ENCODE measurements around the gene KCNIP1. TPM values are rescaled to one million over a fixed set of nuclear protein-coding genes. Genes with fewer than 3 reads are reported as not detected.
"Not testable (repeated sequence)": the region's sequence is repeated elsewhere in the genome, so short reads cannot be mapped to it uniquely, and the experiment has no call there.

KCNIP1 gene
- total RNA-seq, 3 donors from 2014 or later (not counting 1 experiment from before 2014, with no cell fraction given), result not detected

DNA sequence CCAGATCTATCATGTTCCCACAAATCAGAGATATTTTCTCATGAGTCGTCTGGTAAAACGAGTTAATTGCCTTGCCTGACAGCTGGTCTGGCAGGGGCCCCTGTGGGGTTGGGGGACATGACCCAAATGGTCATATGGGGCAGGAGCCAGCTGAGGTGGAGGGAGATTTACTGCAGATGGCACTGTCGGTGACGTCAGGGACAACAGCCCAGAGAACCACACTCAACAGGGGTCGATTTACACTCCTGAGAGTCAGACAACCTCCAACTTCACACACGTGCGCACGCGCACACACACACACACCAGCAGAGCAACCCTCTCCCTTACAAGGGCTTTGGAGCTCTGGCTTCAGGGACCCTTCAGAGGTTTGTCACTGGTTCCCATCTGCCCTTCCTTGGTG is 256.3 kb downstream of the KCNIP1 start:
- DNase-seq (no peak), ATAC-seq (no peak)
- TF ChIP-seq, protein P1, sequence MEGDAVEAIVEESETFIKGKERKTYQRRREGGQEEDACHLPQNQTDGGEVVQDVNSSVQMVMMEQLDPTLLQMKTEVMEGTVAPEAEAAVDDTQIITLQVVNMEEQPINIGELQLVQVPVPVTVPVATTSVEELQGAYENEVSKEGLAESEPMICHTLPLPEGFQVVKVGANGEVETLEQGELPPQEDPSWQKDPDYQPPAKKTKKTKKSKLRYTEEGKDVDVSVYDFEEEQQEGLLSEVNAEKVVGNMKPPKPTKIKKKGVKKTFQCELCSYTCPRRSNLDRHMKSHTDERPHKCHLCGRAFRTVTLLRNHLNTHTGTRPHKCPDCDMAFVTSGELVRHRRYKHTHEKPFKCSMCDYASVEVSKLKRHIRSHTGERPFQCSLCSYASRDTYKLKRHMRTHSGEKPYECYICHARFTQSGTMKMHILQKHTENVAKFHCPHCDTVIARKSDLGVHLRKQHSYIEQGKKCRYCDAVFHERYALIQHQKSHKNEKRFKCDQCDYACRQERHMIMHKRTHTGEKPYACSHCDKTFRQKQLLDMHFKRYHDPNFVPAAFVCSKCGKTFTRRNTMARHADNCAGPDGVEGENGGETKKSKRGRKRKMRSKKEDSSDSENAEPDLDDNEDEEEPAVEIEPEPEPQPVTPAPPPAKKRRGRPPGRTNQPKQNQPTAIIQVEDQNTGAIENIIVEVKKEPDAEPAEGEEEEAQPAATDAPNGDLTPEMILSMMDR (IDR thresholded peaks at IDR 0.05), result no peak
- no peak overlapping the region for H3K27ac ChIP-seq (ENCODE audit: low read length)
- Mint-ChIP-seq H3K4me3 (no peak overlapping the region), H3K36me3 (no peaks in the 10 kb centered on the region), H3K4me1 (no peaks in the 10 kb centered on the region), H3K27ac (no peak overlapping the region), H3K9me3 (no peaks in the 10 kb centered on the region), H3K27me3 (ENCODE audit: low read depth in 2 of 2) (peaks cover 11 to 16% of the 10 kb centered on the region in 2 donors)
- no peaks in the 10 kb centered on the region for H3K27me3 ChIP-seq (ENCODE audit: control insufficient read depth, insufficient read depth, low read length)
- WGBS (ENCODE audit: insufficient coverage), result 84% methylated on average over 9 of the region's 9 CpGs
- no peaks in the 10 kb centered on the region for H3K9me3 ChIP-seq (ENCODE audit: control insufficient read depth, insufficient read depth, low read length)
- no peaks in the 10 kb centered on the region for H3K4me1 ChIP-seq (ENCODE audit: control insufficient read depth, insufficient read depth, low read length)
- intact Hi-C loops (cut with micrococcal nuclease), result no loop called here
- H3K4me3 ChIP-seq (ENCODE audit: low read length), result no peak overlapping the region
- no peaks in the 10 kb centered on the region for H3K36me3 ChIP-seq (ENCODE audit: control insufficient read depth, insufficient read depth, low read length)

DNA sequence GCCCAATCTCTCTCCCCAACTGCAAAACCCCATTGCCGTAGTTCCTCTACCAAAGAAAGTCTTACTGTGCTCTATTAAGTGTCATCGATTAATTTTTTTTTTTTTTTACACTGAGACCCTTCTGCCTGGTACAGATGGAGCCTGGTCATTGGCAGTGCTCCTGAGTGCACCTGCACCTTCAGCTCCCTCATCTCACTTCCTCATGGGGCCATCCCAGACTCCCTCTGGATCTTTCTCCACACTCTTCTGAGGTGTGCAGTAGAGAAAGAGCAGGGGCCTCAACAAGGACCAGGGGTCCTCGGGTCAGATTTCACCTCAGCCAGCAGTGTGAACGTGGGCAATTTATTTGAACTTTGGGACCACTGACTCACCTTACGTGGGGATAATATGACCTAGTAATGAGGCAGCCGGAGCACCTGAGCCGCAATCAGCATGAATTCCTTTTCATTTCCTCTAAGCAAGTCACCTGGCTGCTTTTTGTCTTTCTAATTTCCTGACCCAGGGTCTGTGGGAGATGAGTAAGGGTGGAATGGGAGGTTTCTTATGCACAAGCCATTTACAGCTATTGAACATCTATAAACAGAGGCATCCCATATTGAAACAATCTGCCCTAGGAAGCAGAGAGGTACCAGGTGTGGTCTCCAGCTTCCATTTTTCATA is 257.4 kb downstream of the KCNIP1 start:
- Histone ChIP-seq H3K27me3 (ENCODE audit: control insufficient read depth, insufficient read depth, low read length) (no peaks in the 10 kb centered on the region), H3K4me1 (ENCODE audit: control insufficient read depth, insufficient read depth, low read length) (no peaks in the 10 kb centered on the region), H3K4me3 (ENCODE audit: low read length) (no peak overlapping the region), H3K9me3 (ENCODE audit: control insufficient read depth, insufficient read depth, low read length) (no peaks in the 10 kb centered on the region), H3K36me3 (ENCODE audit: control insufficient read depth, insufficient read depth, low read length) (no peaks in the 10 kb centered on the region), H3K27ac (ENCODE audit: low read length) (no peak overlapping the region)
- intact Hi-C loops (cut with micrococcal nuclease), result no loop called here
- no peaks in the 10 kb centered on the region for H3K36me3 Mint-ChIP-seq
- peaks cover 11 to 16% of the 10 kb centered on the region in 2 donors for H3K27me3 Mint-ChIP-seq (ENCODE audit: low read depth in 2 of 2)
- H3K4me3 Mint-ChIP-seq, result no peak overlapping the region
- H3K4me1 Mint-ChIP-seq, result no peaks in the 10 kb centered on the region
- 90% methylated on average over 7 of the region's 7 CpGs for WGBS (ENCODE audit: insufficient coverage)
- DNase-seq (no peak), ATAC-seq (no peak)
- no peaks in the 10 kb centered on the region for H3K9me3 Mint-ChIP-seq
- H3K27ac Mint-ChIP-seq, result no peak overlapping the region
- TF ChIP-seq, protein P1 (IDR thresholded peaks at IDR 0.05), result no peak

DNA sequence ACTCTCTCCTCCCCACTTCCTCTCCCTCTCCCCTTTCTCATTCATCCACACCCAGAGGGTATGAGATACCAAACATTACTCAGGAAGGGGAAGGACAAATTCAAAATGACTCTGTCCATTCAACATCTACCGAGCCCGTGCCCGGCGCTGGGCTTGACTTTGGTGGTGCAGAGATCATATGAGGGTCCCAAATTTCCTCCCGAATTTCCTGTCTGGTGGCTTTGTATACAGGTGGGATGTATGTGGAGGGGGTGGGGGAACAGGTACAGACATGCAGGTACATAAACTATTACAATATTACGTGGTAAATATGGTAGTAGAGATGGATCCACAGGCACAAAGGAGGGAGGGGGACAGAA is 257.9 kb downstream of the KCNIP1 start:
- DNase-seq (no peak), ATAC-seq (no peak)
- no peak overlapping the region for H3K4me3 Mint-ChIP-seq
- H3K27me3 Mint-ChIP-seq (ENCODE audit: low read depth in 2 of 2), result peaks cover 11 to 16% of the 10 kb centered on the region in 2 donors
- no peak overlapping the region for H3K27ac ChIP-seq (ENCODE audit: low read length)
- WGBS (ENCODE audit: insufficient coverage), result 92% methylated on average over 6 of the region's 6 CpGs
- no peaks in the 10 kb centered on the region for H3K36me3 Mint-ChIP-seq
- TF ChIP-seq, protein P1 (IDR thresholded peaks at IDR 0.05), result no peak
- H3K4me1 Mint-ChIP-seq, result no peaks in the 10 kb centered on the region
- H3K36me3 ChIP-seq (ENCODE audit: control insufficient read depth, insufficient read depth, low read length), result no peaks in the 10 kb centered on the region
- intact Hi-C loops (cut with micrococcal nuclease), result no loop called here
- H3K9me3 Mint-ChIP-seq, result no peaks in the 10 kb centered on the region
- H3K4me3 ChIP-seq (ENCODE audit: low read length), result no peak overlapping the region
- H3K27me3 ChIP-seq (ENCODE audit: control insufficient read depth, insufficient read depth, low read length), result no peaks in the 10 kb centered on the region
- H3K9me3 ChIP-seq (ENCODE audit: control insufficient read depth, insufficient read depth, low read length), result no peaks in the 10 kb centered on the region
- H3K4me1 ChIP-seq (ENCODE audit: control insufficient read depth, insufficient read depth, low read length), result no peaks in the 10 kb centered on the region
- no peak overlapping the region for H3K27ac Mint-ChIP-seq

DNA sequence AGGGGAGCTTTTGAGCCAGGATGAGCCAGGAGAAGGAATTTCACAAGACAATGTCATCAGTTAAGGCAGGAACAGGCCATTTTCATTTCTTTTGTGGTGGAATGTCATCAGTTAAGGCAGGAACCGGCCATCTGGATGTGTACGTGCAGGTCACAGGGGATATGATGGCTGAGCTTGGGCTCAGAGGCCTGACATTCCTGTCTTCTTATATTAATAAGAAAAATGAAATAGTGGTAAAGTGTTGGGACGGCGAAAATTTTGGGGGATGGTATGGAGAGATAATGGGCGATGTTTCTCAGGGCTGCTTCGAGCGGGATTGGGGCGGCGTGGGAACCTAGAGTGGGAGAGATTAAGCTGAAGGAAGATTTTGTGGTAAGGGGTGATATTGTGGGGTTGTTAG is 258.5 kb downstream of the KCNIP1 start:
- intact Hi-C loops (cut with micrococcal nuclease), result not testable (repeated sequence)

DNA sequence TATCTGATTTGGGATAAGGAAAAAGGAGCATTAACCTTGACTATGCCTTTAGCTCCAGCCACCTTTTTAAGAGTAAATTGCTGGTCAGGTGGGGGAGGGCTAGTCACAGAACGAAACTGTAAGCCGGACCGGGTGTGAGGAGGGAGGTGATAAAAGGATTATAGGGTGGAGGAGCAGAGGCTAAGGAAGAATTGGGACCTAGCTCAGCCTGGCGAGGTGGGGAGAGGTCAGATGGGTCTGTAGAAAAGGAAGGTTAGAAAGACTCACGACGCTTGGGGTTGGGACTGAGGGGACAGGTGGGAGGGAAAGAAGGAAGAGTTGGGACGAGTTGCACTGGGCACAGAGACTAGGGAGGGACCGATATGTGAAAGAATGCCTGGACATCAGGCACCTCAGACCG is 262.0 kb downstream of the KCNIP1 start:
- 83% methylated on average over 9 of the region's 9 CpGs for WGBS (ENCODE audit: insufficient coverage)
- H3K4me3 Mint-ChIP-seq; H3K4me3 ChIP-seq (ENCODE audit: low read length); H3K36me3 ChIP-seq (ENCODE audit: control insufficient read depth, insufficient read depth, low read length); ATAC-seq; H3K36me3 Mint-ChIP-seq; H3K27ac Mint-ChIP-seq; H3K27me3 ChIP-seq (ENCODE audit: control insufficient read depth, insufficient read depth, low read length); H3K27me3 Mint-ChIP-seq (ENCODE audit: low read depth in 2 of 2); H3K27ac ChIP-seq (ENCODE audit: low read length); intact Hi-C loops (cut with micrococcal nuclease); DNase-seq; H3K4me1 ChIP-seq (ENCODE audit: control insufficient read depth, insufficient read depth, low read length); H3K9me3 Mint-ChIP-seq; H3K9me3 ChIP-seq (ENCODE audit: control insufficient read depth, insufficient read depth, low read length); H3K4me1 Mint-ChIP-seq: not testable (repeated sequence)

More for the DNA sequence above, 258.5 kb downstream of the KCNIP1 start:
- H3K9me3 Mint-ChIP-seq; H3K4me3 ChIP-seq (ENCODE audit: low read length); H3K4me3 Mint-ChIP-seq; H3K4me1 Mint-ChIP-seq; H3K4me1 ChIP-seq (ENCODE audit: control insufficient read depth, insufficient read depth, low read length); H3K36me3 Mint-ChIP-seq; H3K27ac Mint-ChIP-seq; DNase-seq; H3K27me3 ChIP-seq (ENCODE audit: control insufficient read depth, insufficient read depth, low read length); H3K27ac ChIP-seq (ENCODE audit: low read length); ATAC-seq; H3K9me3 ChIP-seq (ENCODE audit: control insufficient read depth, insufficient read depth, low read length); H3K36me3 ChIP-seq (ENCODE audit: control insufficient read depth, insufficient read depth, low read length): not testable (repeated sequence)
- WGBS (ENCODE audit: insufficient coverage), result 95% methylated on average over 9 of the region's 9 CpGs
- H3K27me3 Mint-ChIP-seq (ENCODE audit: low read depth in 2 of 2), result peaks cover 11 to 16% of the 10 kb centered on the region in 2 donors

Data from natural killer cell (primary cell).